Vagina (tissue), 2 donors: ENCODE data around the gene MAP3K10. TPM values are rescaled to one million over a fixed set of nuclear protein-coding genes. Genes with fewer than 3 reads are reported as not detected.

Experiments
- DNase-seq, 2 donors: peaks; one replicate each; pipeline ENCODE4 v3.0.0-alpha.2; 2017; ENCODE audit errors: extremely low spot score in 2 of 2
- H3K27ac ChIP-seq: fragments of 200-600 bp; sonication (generic); one replicate; pipeline ENCODE4 v1.5.1; 2019
- H3K27me3 ChIP-seq: fragments of 200-600 bp; sonication (generic); one replicate; pipeline ENCODE4 v1.5.1; 2019
- H3K36me3 ChIP-seq, 2 donors: fragments of 200-600 bp; sonication (generic); one replicate each; pipeline ENCODE4 v1.5.1; 2017 to 2019
- H3K4me1 ChIP-seq: fragments of 200-600 bp; sonication (generic); one replicate; pipeline ENCODE4 v1.5.1; 2019
- H3K4me3 ChIP-seq, 2 donors: fragments of 200-600 bp; sonication (generic); 1 replicate in 1 of 2; 2 replicates in 1 of 2; pipeline ENCODE4 v1.5.1; 2016 to 2019
- H3K9me3 ChIP-seq: fragments of 200-600 bp; sonication (generic); one replicate; pipeline ENCODE4 v1.5.1; 2019
- CTCF ChIP-seq, 3 experiments: fragments of 450-650 bp in 2 of 3; fragments of 200-600 bp in 1 of 3; sonication (generic) in 1 of 3; IDR thresholded peaks; one replicate each; pipeline ENCODE4 v1.5.1; 2017 to 2019; ENCODE audit warnings: antibody characterized with exemption in 3 of 3, mild to moderate bottlenecking in 2 of 3, moderate library complexity in 2 of 3
- POLR2A ChIP-seq, 2 donors: fragments of 450-650 bp; IDR thresholded peaks; one replicate each; pipeline ENCODE4 v1.6.1; 2017; ENCODE audit warnings: antibody characterized with exemption in 2 of 2, mild to moderate bottlenecking in 2 of 2, moderate library complexity in 2 of 2
- POLR2AphosphoS5 ChIP-seq, 2 donors: sonication (generic); formaldehyde crosslinking; IDR thresholded peaks; one replicate each; pipeline ENCODE4 v1.9.0; 2017; ENCODE audit warnings: antibody characterized with exemption in 2 of 2, mild to moderate bottlenecking in 2 of 2, low read depth in 1 of 2; ENCODE audit not compliant: insufficient read depth in 1 of 2
- intact Hi-C: fragments of 100-400 bp; cut with DNase I; formaldehyde crosslinking; loops from one replicate; pipeline ENCODE4 v1.15.1; 2023
- total RNA-seq: library from RNA; depleted of rRNA; stranded (reverse); fragments of >200 nt; gene quantifications from one replicate; pipeline ENCODE4 v1.2.3, GENCODE V29; 2016

MAP3K10 gene
- total RNA-seq, 1 donor from 2014 or later, result 10.6 TPM

GRCh38 chr19:40231544-40232424, 40.6 kb downstream of the MAP3K10 start:
- DNase-seq, result no peak
- no peaks in the 10 kb centered on the region for H3K9me3 ChIP-seq
- no peaks in the 10 kb centered on the region for H3K27me3 ChIP-seq
- TF ChIP-seq POLR2AphosphoS5 (IDR thresholded peaks at IDR 0.05; ENCODE audit: insufficient read depth in 1 of 2, low read depth in 1 of 2) (peak in 1 of 2 donors; percentile 32), POLR2A (IDR thresholded peaks at IDR 0.05) (no peak), CTCF (IDR thresholded peaks at IDR 0.05) (no peak)
- H3K27ac ChIP-seq, result no peak overlapping the region
- H3K36me3 ChIP-seq, result peaks cover 0 to 29% of the 10 kb centered on the region in 2 donors
- H3K4me3 ChIP-seq, result no peak overlapping the region
- intact Hi-C loops, result no loop called here
- peaks cover 9% of the 10 kb centered on the region for H3K4me1 ChIP-seq

GRCh38 chr19:40232479-40232878, 41.3 kb downstream of the MAP3K10 start:
- intact Hi-C loops, result no loop called here
- Histone ChIP-seq H3K36me3 (peaks cover 0 to 36% of the 10 kb centered on the region in 2 donors), H3K27ac (no peak overlapping the region), H3K27me3 (no peaks in the 10 kb centered on the region), H3K4me3 (no peak overlapping the region), H3K9me3 (no peaks in the 10 kb centered on the region), H3K4me1 (peaks cover 9% of the 10 kb centered on the region)
- no peak for DNase-seq
- no peak for TF ChIP-seq POLR2AphosphoS5 (IDR thresholded peaks at IDR 0.05; ENCODE audit: insufficient read depth in 1 of 2, low read depth in 1 of 2)
- TF ChIP-seq CTCF (IDR thresholded peaks at IDR 0.05), result no peak
- TF ChIP-seq POLR2A (IDR thresholded peaks at IDR 0.05), result no peak

GRCh38 chr19:40232949-40233810, 42.0 kb downstream of the MAP3K10 start:
- H3K27ac ChIP-seq, result no peak overlapping the region
- H3K27me3 ChIP-seq, result no peaks in the 10 kb centered on the region
- TF ChIP-seq CTCF (IDR thresholded peaks at IDR 0.05) (no peak), POLR2AphosphoS5 (IDR thresholded peaks at IDR 0.05; ENCODE audit: insufficient read depth in 1 of 2, low read depth in 1 of 2) (peak in 1 of 2 donors; percentile 8), POLR2A (IDR thresholded peaks at IDR 0.05) (no peak)
- H3K4me3 ChIP-seq, result no peak overlapping the region
- peaks cover 0 to 43% of the 10 kb centered on the region in 2 donors for H3K36me3 ChIP-seq
- DNase-seq, result no peak
- intact Hi-C loops, result no loop called here
- no peaks in the 10 kb centered on the region for H3K9me3 ChIP-seq
- H3K4me1 ChIP-seq, result peaks cover 9% of the 10 kb centered on the region

GRCh38 chr19:40233811-40234389, 42.7 kb downstream of the MAP3K10 start:
- Histone ChIP-seq H3K27ac (no peak overlapping the region), H3K4me3 (no peak overlapping the region), H3K27me3 (no peaks in the 10 kb centered on the region), H3K36me3 (peaks cover 0 to 50% of the 10 kb centered on the region in 2 donors), H3K4me1 (peaks cover 9% of the 10 kb centered on the region), H3K9me3 (no peaks in the 10 kb centered on the region)
- TF ChIP-seq POLR2A (IDR thresholded peaks at IDR 0.05) (no peak), POLR2AphosphoS5 (IDR thresholded peaks at IDR 0.05; ENCODE audit: insufficient read depth in 1 of 2, low read depth in 1 of 2) (no peak), CTCF (IDR thresholded peaks at IDR 0.05) (no peak)
- no peak for DNase-seq
- intact Hi-C loops, result no loop called here
